HPDE6-E6E7 (cell line): ENCODE measurements around the gene CEP70.
"Not testable (repeated sequence)": the region's sequence is repeated elsewhere in the genome, so short reads cannot be mapped to it uniquely, and the experiment has no call there.

Experiments used
- DNase-seq: peaks from one replicate; pipeline ENCODE4 v3.0.0; 2011; ENCODE audit warnings: missing footprints; ENCODE audit errors: extremely low spot score

The CEP70 gene

GRCh38 chr3:138594150-138594934 is at the start of gene CEP70:
Gene CEP70, minus strand, starts transcription at chr3:138594260. Its CDS starts 21,333 bp downstream, at chr3:138572927.
- DNase-seq: peak; percentile 83

GRCh38 chr3:138642927-138643253 is 48.8 kb upstream of the CEP70 start:
- no peak for DNase-seq

GRCh38 chr3:138642226-138642926 is 48.3 kb upstream of the CEP70 start:
- no peak for DNase-seq

GRCh38 chr3:138640537-138640936 is 46.5 kb upstream of the CEP70 start:
- no peak for DNase-seq

GRCh38 chr3:138638641-138639040 is 44.6 kb upstream of the CEP70 start:
- DNase-seq: no peak

- DNase-seq: peak; percentile 20
These were observed 35.5 kb upstream of the CEP70 start for GRCh38 chr3:138629526-138629925.

GRCh38 chr3:138625707-138626365 is 31.8 kb upstream of the CEP70 start:
- DNase-seq: peak; percentile 84

GRCh38 chr3:138624518-138624917 is 30.5 kb upstream of the CEP70 start:
- DNase-seq: no peak

- no peak for DNase-seq
These were observed 26.4 kb upstream of the CEP70 start for GRCh38 chr3:138620431-138620830.

GRCh38 chr3:138615462-138615861 is 21.4 kb upstream of the CEP70 start:
- DNase-seq: no peak

- DNase-seq: no peak
These were observed 15.8 kb upstream of the CEP70 start for GRCh38 chr3:138609898-138610266.

GRCh38 chr3:138608322-138609135 is 14.5 kb upstream of the CEP70 start, which contains the start of gene FAIM:
Gene FAIM, plus strand, starts transcription at chr3:138608771. Its CDS starts 10,956 bp downstream, at chr3:138619727.
- DNase-seq: peak; percentile 32

- not testable (repeated sequence) for DNase-seq
These were observed 10.1 kb upstream of the CEP70 start for GRCh38 chr3:138604106-138604595.

GRCh38 chr3:138601661-138602060 is 7.6 kb upstream of the CEP70 start:
- not testable (repeated sequence) for DNase-seq

- DNase-seq: no peak
These were observed 6.2 kb upstream of the CEP70 start for GRCh38 chr3:138600100-138600745.

- DNase-seq: no peak
These were observed 4.5 kb upstream of the CEP70 start for GRCh38 chr3:138598534-138598933.

GRCh38 chr3:138597186-138597976 is 3.3 kb upstream of the CEP70 start:
- not testable (repeated sequence) for DNase-seq

GRCh38 chr3:138594935-138595610 is 1.0 kb upstream of the CEP70 start:
- no peak for DNase-seq

GRCh38 chr3:138593488-138594149 is 441 bp downstream of the CEP70 start:
- peak; percentile 9 for DNase-seq
